ENCODE data around the gene NPBWR2.

DNA sequence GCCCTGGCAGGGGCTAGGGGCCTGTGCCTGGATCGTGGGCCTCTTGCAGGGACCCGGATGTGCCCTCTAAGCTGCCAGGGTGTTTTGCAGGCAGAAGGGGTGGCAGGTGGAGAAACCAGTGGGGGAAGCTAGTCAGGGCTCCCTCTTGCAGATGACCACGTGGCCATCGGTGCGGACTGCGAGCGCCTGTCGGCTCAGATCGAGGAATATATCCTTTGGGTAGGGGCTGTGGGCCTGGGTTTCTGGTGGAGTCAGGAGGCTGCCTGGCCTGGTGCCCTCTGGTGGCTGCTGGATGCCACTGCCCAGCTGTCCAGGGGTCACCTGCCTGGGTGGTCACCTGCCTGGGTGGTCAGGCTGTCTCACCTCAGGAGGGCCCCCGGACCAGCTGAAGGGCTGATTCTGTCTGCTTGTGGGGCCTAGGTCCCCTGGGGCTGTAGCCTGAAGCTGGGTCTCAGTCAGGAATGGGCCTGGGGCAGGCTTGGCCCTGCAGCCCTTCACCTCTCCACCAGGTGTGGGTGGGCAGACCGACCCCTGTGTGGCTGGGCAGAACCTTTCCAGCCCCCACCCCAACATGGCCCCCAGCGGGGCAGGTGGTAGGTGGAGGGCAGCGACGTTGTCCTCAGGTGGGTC is 37.6 kb downstream of the NPBWR2 start:
- peak; percentile 43 for TF ChIP-seq SMC3 (IDR thresholded peaks at IDR 0.05; ENCODE audit: low read depth, low read length)
- TF ChIP-seq, protein P1, sequence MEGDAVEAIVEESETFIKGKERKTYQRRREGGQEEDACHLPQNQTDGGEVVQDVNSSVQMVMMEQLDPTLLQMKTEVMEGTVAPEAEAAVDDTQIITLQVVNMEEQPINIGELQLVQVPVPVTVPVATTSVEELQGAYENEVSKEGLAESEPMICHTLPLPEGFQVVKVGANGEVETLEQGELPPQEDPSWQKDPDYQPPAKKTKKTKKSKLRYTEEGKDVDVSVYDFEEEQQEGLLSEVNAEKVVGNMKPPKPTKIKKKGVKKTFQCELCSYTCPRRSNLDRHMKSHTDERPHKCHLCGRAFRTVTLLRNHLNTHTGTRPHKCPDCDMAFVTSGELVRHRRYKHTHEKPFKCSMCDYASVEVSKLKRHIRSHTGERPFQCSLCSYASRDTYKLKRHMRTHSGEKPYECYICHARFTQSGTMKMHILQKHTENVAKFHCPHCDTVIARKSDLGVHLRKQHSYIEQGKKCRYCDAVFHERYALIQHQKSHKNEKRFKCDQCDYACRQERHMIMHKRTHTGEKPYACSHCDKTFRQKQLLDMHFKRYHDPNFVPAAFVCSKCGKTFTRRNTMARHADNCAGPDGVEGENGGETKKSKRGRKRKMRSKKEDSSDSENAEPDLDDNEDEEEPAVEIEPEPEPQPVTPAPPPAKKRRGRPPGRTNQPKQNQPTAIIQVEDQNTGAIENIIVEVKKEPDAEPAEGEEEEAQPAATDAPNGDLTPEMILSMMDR (IDR thresholded peaks at IDR 0.05): peak; percentile 76
- TF ChIP-seq RAD21 (IDR thresholded peaks at IDR 0.05; ENCODE audit: low read length): peak; percentile 41
- no peak for TF ChIP-seq EZH2phosphoT487 (IDR thresholded peaks at IDR 0.05; ENCODE audit: borderline replicate concordance, low read depth)
- TF ChIP-seq, protein P2, sequence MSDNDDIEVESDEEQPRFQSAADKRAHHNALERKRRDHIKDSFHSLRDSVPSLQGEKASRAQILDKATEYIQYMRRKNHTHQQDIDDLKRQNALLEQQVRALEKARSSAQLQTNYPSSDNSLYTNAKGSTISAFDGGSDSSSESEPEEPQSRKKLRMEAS (IDR thresholded peaks at IDR 0.05; ENCODE audit: low read depth): no peak
- TF ChIP-seq FOXM1 (IDR thresholded peaks at IDR 0.05; ENCODE audit: low read depth): no peak
- TF ChIP-seq EP300 (IDR thresholded peaks at IDR 0.05; ENCODE audit: borderline replicate concordance in 1 of 2, low read depth in 1 of 2, low read length in 1 of 2): no peak
- no peak for TF ChIP-seq POLR2AphosphoS5 (IDR thresholded peaks at IDR 0.05; ENCODE audit: low read depth, low read length)
- no peak for TF ChIP-seq ELF1 (IDR thresholded peaks at IDR 0.05)
- TF ChIP-seq RXRA (IDR thresholded peaks at IDR 0.05; ENCODE audit: borderline replicate concordance, low read depth): no peak
- TF ChIP-seq, protein P3, sequence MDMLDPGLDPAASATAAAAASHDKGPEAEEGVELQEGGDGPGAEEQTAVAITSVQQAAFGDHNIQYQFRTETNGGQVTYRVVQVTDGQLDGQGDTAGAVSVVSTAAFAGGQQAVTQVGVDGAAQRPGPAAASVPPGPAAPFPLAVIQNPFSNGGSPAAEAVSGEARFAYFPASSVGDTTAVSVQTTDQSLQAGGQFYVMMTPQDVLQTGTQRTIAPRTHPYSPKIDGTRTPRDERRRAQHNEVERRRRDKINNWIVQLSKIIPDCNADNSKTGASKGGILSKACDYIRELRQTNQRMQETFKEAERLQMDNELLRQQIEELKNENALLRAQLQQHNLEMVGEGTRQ (IDR thresholded peaks at IDR 0.05; ENCODE audit: borderline replicate concordance, low read depth, low read length): no peak
- no peak for TF ChIP-seq JUND (IDR thresholded peaks at IDR 0.05)

Data from SK-N-SH (cell line).